WTC11 (cell line): Measurements from ENCODE around the gene YTHDF1. TPM values are rescaled to one million over a fixed set of nuclear protein-coding genes. Genes with fewer than 3 reads are reported as not detected.
A peak's percentile ranks its signal among the peaks of the same experiment; 100 is the strongest.

Experiments
- ATAC-seq: fragments of 200-7000 bp; cut with Tn5 transposase; 2 replicates; pipeline ENCODE4 v1.10.0; 2021; ENCODE audit warnings: mild to moderate bottlenecking, moderate library complexity
- CTCF ChIA-PET: fragments of 300-600 bp; sonication (Branson Sonifier 250); formaldehyde crosslinking; loops from one replicate; lab custom pipeline; 2021; ENCODE audit warnings: antibody characterized with exemption; lab: Charles Lee
- POLR2A ChIA-PET: fragments of 350-600 bp; sonication (Branson Sonifier 250); formaldehyde crosslinking; loops from one replicate; lab custom pipeline; 2021; ENCODE audit warnings: antibody characterized with exemption; lab: Charles Lee
- DNase-seq: peaks from one replicate; pipeline ENCODE4 v3.0.0; 2021; ENCODE audit warnings: low spot score
- H3K27ac Mint-ChIP-seq: 2 replicates; pipeline ENCODE4 v1.8.0; 2021; ENCODE audit warnings: mixed read lengths
- H3K27me3 Mint-ChIP-seq: 2 replicates; pipeline ENCODE4 v1.8.0; 2021; ENCODE audit warnings: low read depth, mild to moderate bottlenecking, moderate library complexity, mixed read lengths
- H3K36me3 Mint-ChIP-seq: 2 replicates; pipeline ENCODE4 v1.8.0; 2021; ENCODE audit warnings: mixed read lengths
- H3K4me1 Mint-ChIP-seq: 2 replicates; pipeline ENCODE4 v1.8.0; 2022; ENCODE audit warnings: mixed read lengths
- H3K4me3 Mint-ChIP-seq: 2 replicates; pipeline ENCODE4 v1.8.0; 2021; ENCODE audit warnings: mild to moderate bottlenecking, moderate library complexity, mixed read lengths
- H3K9me3 Mint-ChIP-seq: 2 replicates; pipeline ENCODE4 v1.8.0; 2021; ENCODE audit warnings: mixed read lengths
- ETV6 ChIP-seq: sonication (generic); formaldehyde crosslinking; IDR thresholded peaks from 2 replicates; pipeline ENCODE4 v1.8.1; 2022; ENCODE audit warnings: mild to moderate bottlenecking, missing genetic modification reagents
- GTF2I ChIP-seq: fragments of 250-450 bp; sonication (Bioruptor Pico); conservative IDR thresholded peaks from 2 replicates; pipeline ENCODE4 v1.4.0; 2021; ENCODE audit warnings: mild to moderate bottlenecking
- ZNF317 ChIP-seq: sonication (generic); formaldehyde crosslinking; IDR thresholded peaks from 2 replicates; pipeline ENCODE4 v1.8.1; 2023; ENCODE audit warnings: low read depth, mild to moderate bottlenecking, moderate library complexity, missing genetic modification reagents, borderline replicate concordance
- microRNA-seq: library from miRNA; unstranded; fragments of <30 nt; microRNA quantifications from one replicate; pipeline ENCODE4 v1.2.0, GENCODE V29; 2022; ENCODE audit warnings: borderline number of aligned reads
- total RNA-seq: library from RNA; stranded (reverse); gene quantifications from 3 replicates; pipeline ENCODE4 v1.2.3, GENCODE V29; 2021

The YTHDF1 gene
- total RNA-seq, 1 experiment from 2014 or later, result 61.3 TPM

DNA sequence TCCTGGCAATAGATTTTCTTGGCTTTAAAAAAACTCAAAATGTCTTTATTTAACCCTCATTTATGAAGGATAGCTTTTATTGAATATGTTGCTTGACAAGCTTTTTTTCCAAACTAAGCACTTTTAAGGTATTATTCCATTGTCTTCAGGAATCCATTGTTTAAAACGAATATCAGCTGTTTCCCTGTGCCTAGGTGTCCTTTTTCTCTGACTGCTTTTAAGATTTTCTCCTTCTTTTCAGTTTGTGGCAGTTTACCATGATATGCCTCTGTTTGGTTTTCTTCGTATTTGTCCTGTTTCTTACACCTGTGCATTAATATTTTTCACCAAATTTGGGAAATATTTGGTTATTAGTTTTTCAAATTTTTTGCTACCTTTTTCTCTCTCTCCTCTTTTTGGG is 68.4 kb downstream of the YTHDF1 start:
- Mint-ChIP-seq H3K4me1 (peaks cover 3% of the 10 kb centered on the region; the same call in 1 of the 2 replicates), H3K27ac (no peak overlapping the region), H3K27me3 (peaks cover 8% of the 10 kb centered on the region), H3K4me3 (no peak overlapping the region), H3K9me3 (peaks cover 46% of the 10 kb centered on the region), H3K36me3 (peaks cover 21% of the 10 kb centered on the region)
- DNase-seq, result no peak
- no peak for ATAC-seq
- POLR2A ChIA-PET, result no interaction called here
- 0 out of 2 replicates have a peak, but pooled peaks have one; percentile 19 for TF ChIP-seq GTF2I (CRISPR knock-in tag)
- TF ChIP-seq ZNF317 (CRISPR knock-in tag), result peak; percentile 99
- no peak for TF ChIP-seq ETV6 (CRISPR knock-in tag)
- CTCF ChIA-PET, result no interaction called here

Small RNAs within 50 kb of the gene (microRNA-seq; reads per million reads assigned to microRNA genes)
- gene MIR124-3 (not detected), gene MIR3196 (not detected)

Other genes starting within 250 kb of the YTHDF1 start
- gene BHLHE23, start 209.2 kb downstream of the YTHDF1 start, total RNA-seq, result 0.57 to 1.3 TPM (median 0.66 TPM) in 3 replicates
- 0.17 to 0.23 TPM in 2 of 3 replicates, not detected in the other for gene BIRC7, start 19.8 kb upstream of the YTHDF1 start, total RNA-seq
- gene NKAIN4, start 38.3 kb upstream of the YTHDF1 start, total RNA-seq, result 7.2 to 11.0 TPM (median 9.6 TPM) in 3 replicates
- gene ARFGAP1, start 56.7 kb upstream of the YTHDF1 start, total RNA-seq, result 115 to 207 TPM (median 121 TPM) in 3 replicates
- gene COL20A1, start 77.1 kb upstream of the YTHDF1 start, total RNA-seq, result 0.55 to 1.3 TPM (median 1.1 TPM) in 3 replicates
- 2.5 to 5.7 TPM (median 4.8 TPM) in 3 replicates for gene CHRNA4, start 145.2 kb upstream of the YTHDF1 start, total RNA-seq